Right lobe of liver (tissue), 4 donors: ENCODE data around the gene GRWD1.

Experiments
- CTCF ChIP-seq, 4 donors: fragments of 200-600 bp in 3 of 4; fragments of 450-650 bp in 1 of 4; IDR thresholded peaks; one replicate each; pipeline versions ENCODE4 v1.5.1 to v1.8.0; 2016 to 2022; ENCODE audit warnings: antibody characterized with exemption in 4 of 4, mild to moderate bottlenecking in 2 of 4
- POLR2A ChIP-seq: fragments of 450-650 bp; IDR thresholded peaks from one replicate; pipeline ENCODE4 v1.6.1; 2017; ENCODE audit warnings: antibody characterized with exemption, mild to moderate bottlenecking
- donor health status: DM: no; HTN: no; CAD: no.
- donor health status: DM: no; HTN: no; CAD: no.
- donor health status: DM: no; HTN: yes; CAD: no.

- TF ChIP-seq POLR2A (no peak), CTCF (IDR thresholded peaks at IDR 0.05) (no peak)
These were observed 28.4 kb upstream of the GRWD1 start for GRCh38 chr19:48417421-48417820.
